HG02870 (cell line): ENCODE data around the gene CWC25.
A peak's percentile ranks its signal among the peaks of the same experiment; 100 is the strongest.

ENCODE experiments used
- ATAC-seq: cut with Tn5 transposase; IDR thresholded peaks from one replicate; pipeline ENCODE4 v1.9.1; 2021; ENCODE audit warnings: mild to moderate bottlenecking, moderate library complexity; ENCODE audit not compliant: unreplicated experiment

Gene CWC25

DNA sequence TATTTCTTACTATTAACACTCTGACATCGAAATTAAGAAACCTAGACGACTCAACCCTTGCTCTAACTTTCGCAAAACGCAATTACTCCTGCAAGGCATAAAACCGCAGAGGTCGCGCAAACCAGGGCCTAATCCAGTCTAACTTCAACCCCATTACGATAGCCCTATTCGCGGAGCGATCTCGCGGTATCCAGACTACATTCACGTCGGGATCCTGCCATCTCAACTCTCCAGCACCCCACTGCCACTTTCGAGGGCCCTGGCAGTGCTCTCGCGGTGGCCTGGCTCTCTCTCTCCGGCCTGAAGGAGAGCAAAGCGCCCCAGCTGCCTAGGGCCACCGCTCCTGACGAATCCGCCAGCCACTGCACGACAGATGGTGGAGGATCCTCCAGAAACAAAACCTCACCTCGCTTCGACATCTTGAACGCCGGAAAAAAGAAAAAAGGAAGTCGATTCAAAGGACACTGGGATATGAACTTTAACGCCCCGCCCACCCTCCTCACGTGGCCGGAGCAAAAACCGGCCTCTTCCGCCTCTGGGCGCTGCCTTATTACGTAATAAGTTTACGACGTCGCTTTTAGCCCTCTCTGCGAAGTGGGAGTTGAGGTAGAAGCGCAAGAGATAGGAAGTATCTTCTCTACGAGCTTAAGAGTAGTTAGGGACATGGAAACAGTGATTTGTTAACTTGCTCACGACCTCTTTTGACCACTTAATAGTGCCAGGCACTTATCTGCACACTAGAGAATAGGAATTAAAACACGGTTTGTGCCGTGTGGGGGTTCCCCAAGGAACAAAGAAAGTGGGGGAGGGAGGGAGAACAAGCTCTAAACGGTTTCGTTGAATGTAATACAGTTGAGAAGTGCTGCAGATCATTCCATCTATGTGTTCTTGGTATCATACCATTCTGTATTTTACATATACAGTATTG is 28.4 kb upstream of the CWC25 start, which contains the start of gene RPL23:
TSS of gene RPL23 (minus strand) at position 430 of the 928 bp plus-strand sequence. CDS start at position 419, 11 bp downstream.
- ATAC-seq, result peak; percentile 74

DNA sequence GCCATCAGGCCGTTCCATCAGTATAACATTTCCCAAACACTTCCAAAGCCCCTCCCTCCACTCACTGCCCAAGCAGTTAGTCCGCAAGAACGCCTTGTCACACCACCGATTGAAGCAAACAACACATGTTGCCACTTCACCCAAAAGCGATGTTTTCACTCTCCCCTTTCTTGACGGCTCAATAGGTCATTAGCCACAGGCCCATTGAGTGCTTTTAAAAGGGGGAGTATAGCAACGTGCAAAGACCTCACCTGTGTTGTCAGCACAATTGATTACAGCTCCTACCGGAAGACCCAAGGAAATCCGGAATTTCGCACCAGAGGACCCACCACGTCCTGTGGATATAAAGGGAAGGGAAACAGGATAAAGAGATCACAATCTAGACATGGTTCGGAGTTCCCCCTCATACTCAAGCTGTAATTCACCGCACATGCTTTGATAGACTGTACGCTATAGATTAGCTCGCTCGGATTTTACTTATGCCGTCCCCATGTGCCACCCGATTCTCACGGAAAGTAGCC is 27.7 kb upstream of the CWC25 start:
- no peak for ATAC-seq

DNA sequence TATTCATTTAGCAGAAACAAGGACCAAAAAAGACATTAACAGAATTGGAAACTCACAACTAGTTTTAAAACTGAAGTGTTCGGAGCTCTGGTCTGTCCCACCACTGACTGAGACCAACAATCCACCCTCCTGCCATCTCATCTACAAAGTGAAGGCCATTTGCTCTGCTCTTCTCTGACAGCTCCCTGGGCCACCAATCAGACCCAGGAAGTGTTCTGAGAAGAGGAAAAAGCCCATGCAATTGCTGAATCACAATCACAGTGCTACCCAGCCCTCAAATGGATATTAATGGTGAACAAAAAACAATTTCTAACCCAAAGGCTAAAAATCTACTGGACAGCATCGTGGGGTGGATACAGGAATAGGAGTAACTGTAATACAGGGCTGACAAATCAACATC is 26.3 kb upstream of the CWC25 start:
- no peak for ATAC-seq

DNA sequence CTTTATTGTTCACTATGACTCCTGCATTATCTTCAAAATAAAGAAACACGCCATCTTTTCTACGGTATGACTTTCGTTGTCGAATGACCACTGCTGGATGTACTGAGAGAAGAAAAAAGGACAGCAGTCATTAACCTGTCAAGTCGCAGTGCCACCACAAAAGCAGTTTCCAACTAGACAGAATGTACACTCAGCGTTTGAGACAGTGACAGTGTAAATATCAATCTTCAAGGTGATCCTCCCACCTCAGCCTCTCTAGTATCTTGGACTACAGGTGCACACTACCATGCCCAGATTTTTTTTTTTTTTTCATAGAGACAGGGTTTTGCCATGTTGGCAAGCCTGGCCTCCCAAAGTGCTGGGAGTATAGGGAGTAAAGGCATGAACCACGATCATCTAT is 25.3 kb upstream of the CWC25 start:
- no peak for ATAC-seq

DNA sequence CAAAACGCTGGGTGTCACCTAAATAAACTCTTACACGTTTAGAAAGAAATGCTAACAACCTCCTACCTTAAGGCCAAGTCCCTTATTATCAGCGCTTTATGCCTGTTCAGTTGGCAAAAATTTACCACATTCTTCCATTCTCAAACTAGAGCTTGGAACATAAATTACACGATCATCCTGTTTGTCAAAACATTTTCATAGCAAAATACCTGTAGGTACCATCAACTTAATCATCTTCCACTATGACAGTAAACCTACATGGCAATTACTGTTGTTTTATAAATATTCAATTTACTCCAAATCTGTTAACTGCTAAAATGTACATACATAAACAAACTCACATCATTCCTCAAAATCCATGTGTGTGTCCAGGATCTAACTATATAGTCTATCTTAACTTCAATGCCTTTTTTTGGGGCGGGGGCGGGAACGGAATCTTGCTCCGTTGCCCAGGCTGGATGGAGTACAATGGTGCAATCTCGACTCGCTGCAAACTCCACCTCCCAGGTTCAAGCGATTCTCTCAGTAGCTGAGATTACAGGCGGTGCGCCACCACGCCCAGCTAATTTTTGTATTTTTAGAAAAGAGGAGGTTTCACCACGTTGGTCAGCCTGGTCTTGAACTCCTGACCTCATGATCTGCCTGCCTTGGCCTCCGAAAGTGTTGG is 24.0 kb upstream of the CWC25 start:
- ATAC-seq, result no peak

DNA sequence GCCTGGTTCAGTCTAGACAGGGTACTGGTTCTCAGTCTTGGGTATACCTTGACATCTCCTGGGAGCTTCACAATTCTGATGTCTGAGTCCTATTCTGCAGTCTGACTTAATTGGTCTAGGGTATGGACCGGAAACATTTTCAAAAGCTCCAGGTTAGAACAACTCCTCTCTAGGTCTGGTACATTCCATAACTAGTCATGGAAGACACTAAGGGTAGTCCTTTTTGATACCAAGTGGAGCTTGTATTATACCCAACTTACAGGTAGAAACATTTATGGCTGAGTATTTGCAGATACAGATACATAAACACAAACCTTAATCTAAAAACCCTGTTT is 23.4 kb upstream of the CWC25 start:
- no peak for ATAC-seq

DNA sequence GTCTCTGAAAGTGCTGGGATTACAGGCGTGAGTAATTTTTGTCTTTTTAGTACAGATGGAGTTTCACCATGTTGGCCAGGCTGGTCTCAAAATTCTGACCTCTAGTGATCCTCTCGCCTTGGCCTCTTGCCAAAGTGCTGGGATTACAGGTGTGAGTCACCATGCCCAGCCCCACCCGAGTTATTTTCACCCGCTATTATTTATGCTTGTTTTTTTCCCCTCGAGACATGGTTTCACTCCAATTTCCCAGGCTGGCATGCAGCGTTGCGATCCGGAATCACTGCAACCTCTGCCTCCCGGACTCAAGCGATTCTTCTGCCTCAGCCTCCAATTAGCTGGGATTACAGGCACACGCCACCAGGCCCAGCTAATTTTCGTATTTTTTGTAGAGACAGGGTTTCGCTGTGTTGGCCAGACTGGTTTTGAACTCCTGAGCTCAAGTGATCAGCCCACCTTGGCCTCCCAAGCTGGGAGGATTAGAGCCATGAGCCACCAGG is 19.2 kb upstream of the CWC25 start:
- no peak for ATAC-seq

DNA sequence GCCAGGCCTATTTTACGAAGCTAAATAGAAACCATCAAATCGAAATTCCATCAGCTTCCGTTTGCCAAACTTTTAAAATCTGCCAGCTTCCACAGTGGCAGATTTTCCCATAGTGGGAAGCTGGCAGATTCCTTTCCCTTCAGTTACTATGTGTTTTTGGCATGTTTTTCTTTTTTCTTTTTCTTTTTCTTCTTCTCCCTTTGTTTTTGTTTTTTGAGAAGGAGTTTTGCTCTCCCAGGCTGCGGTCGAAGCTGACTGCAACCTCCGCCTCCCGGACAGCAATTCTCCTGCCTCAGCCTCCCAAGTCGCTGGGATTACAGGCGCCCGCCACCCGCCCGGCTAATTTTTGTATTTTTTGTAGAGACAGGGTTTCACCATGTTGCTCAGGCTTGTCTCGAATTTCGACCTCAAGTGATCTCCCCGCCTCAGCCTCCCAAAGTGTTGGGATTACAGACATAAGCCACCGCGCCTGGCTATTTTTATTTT is 684 bp upstream of the CWC25 start:
- no peak for ATAC-seq

DNA sequence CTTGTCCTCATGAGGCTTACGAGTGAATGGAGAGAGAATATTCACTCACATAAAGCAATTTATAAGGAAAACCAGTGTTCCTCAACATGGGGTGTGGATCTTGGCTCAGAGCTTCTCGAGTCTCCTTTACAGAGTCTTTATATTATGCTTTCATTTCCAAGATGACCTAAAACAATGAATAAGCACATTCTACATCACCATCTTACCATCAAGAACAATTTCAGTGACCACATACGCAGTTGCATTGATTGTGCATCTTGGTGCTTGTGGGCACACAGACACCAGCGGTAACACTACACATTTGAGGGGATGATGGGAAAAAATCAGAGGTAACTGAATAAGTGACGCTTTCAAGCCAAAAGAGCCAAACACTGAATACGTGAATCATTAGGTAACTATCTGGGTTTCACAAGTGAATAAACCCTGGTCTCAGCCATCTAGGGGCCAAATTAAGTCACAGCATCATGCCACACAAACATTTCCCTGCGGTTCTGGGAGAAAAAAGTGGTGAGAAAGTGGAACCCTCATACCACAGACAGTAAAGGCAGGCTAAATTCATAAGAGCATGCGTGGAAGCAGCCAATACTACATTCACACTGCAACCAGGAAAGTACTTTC is 9.4 kb downstream of the CWC25 start:
- no peak for ATAC-seq

DNA sequence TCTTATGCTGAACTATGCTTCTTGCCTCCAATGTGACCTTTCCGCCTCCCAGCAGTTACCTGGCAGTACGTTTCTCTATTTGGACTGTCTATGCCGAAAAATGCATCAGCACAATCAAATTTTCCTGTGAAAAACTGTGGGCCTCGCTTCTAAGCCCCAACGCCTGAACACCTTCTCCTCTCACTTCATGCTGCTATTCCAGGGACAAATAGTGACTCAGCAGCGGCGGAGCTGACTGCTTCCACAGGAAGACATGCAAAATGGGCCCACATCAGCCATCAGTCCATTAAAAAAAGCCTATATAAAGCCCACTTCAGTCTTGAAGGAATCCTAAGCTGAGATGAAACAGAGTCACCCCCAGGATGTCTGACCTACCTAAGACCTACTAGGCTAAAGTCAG is 15.3 kb downstream of the CWC25 start:
- ATAC-seq, result no peak

DNA sequence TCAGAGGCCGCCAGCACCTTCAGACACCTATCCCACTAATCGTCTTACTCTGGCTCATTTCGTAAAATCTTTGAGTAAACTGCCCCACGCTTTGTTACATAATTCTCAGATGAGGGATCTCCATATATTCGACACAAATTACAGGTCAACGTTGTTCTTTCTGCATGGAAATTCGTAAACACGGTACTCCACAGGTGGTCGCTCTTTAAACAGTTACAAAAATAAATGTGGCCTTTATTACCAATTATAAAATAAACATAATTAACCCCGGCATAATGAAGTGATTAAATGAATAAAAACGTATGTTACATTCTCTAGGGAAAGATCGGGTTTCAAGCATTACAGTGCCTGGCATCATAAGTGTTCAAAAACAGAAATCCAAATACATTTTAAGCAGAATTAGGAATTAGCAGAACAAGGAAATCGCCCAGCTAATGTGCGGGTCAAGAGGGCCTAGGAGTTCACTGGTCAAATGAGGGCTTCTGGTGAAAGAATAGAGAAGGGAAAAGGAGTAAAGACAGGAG is 24.8 kb downstream of the CWC25 start:
- ATAC-seq, result no peak

DNA sequence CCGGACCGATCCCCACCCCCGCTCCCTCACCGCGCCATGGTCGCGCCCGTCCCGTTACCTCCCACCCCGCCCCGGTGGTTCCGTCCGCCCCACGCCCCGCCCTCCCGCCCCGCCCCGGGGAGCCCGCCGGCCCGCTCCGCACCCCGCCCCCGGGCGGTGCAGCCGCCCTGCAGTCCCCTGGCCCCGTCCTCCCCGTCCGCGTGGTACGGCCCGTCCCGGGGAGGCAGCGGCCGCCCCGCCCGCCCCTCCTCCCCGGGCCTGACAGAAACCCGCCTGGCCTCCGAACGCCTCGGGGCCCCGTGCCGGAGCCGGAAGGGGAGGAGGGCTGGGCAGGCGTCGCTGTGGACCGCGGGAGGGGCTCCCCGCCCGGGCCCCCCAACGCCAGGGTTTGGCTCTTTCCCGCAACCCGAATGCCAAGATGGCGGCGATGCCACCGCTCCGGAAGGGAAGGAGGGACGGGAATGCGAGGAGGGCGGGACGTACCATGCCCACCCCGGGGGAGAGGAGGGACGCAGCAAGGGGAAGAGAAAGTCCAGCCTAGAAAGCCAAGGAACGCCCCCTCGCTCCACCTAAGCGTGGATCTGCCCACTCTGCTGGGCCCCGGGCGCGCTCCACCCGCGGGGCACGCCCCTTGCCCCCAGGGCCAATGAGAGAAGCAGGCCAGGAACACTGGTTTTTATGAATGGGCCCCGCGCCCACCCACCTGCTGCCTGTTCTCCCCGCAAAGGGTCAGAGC is 25.5 kb downstream of the CWC25 start, which contains the start of gene PIP4K2B:
TSS of gene PIP4K2B (minus strand) at position 56 of the 736 bp plus-strand sequence. CDS start 132 bp downstream, outside the sequence.
- peak; percentile 81 for ATAC-seq

DNA sequence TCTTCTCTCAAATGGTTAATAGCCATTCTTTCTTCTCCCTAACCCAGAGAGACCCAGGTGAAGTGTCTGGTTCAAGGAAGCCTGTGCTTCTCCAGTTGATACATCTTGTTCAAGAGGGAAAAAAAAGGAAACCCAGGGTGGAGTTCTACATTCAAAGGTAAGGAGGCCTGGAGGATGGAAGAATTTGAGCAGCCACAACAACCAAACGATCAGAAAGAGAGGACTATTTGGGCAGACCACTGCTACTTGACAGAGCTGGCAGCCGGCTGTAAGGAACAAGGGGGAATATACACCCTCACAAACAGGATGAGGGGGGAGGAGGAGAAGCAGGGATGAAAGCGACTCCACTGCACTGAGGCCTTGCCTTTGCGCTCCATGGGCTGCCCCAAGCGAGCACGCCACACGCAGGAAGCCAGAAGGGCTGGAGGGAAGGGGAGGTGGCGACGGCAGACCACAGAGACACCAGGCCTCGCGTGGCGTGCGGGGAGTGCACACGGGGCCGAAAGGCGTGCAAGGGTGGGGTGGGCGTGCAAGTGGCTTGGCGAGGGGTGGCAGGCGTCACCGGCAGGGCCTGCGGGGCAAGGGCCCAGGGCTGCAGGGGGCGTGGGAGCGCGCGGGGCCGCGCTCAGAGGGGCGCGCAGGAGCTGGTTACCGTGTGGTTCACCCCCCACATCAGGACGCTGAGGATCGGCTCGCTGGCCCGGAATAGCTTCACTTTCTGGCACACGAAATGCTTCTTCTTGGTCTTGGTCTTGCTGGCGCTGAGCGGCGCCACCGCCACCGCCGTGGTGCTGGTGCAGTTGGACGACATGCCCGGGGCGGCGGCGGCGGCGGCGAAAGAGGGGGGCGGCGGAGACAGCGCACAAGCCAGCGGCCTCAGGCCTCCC is 26.3 kb downstream of the CWC25 start:
- peak; percentile 18 for ATAC-seq

DNA sequence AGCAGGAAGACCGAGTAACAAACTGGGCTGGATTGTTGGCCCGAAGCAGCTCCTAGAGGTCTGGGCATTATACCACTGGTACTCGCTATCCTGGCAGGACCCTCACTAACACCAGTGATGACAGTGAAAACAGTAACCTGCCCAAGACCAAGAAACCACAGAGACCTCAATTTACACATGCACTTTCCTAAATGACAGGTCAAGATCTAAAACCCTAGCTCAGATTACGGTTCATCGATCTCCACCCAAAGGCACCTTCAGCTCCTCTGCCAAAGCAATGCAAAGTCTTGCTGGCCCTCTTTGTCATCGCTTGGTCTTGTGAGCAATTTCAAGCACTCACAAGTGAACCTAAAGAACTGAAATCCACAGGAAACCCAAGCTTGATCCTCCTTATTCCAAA is 27.3 kb downstream of the CWC25 start:
- no peak for ATAC-seq

DNA sequence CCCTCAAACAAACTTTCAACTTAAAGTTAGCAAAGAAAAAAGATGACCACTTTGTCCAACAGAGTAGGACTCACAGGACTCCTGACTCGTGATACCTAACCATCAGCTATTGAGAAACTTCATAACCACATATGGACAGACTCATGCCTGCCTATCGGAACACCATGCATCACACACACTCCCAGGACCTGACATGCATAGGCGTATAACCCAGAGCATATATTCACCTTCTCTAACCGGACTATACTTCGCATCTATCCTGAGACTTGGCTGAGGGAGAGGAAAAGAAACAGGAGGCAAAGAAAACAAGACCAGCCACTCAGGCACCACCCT is 28.0 kb downstream of the CWC25 start:
- no peak for ATAC-seq

DNA sequence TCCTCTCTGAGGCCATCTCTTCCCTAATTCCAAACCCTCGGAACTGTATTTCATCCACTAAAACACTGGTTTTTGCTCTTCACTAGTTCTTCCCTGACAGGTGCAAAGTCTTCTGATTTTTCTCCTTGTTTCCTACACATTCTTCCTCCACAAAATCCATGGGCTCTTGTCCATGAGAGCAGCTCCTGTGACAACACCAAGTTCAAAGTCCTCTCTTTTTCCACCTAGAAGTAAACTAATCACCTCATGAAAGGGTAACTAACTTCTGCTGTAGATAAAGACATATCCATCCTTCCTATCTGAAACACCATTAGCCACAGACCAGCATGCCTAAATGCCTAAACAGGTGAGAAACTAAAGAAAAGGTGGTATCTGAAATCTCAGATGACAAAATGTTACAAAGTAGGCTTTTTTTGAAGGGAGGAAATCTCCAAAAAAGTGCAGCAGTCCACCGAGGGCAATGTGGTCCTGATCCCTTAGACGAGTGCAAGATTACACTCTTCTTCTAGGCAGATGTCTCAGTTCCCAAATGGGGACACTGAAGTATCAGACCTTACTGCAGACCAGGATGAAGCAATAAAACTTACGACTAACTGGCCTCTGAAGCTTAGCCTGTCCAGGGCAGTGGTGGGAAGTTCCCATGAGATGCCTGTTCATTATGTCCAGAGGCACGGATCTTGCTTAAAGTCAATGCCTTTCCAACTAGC is 28.5 kb downstream of the CWC25 start:
- no peak for ATAC-seq

DNA sequence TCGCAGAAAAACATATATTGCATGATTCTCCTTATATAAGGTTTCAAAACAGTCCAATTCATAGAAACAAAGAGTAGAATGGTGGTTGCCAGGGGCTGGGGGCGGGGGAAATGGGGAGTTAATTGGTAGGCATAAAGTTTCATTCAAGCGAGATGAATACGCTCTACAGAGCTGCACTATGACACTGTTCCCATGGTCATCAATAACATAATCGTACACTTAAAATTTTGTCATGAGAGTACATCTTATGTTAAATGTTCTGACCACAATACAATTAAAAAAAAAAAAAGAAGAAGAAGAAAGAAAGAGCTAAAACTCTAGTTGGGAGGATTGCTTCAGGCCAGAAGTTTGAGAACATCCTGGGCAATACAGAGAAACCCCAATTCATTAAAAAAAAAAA is 30.9 kb downstream of the CWC25 start:
- ATAC-seq, result no peak

DNA sequence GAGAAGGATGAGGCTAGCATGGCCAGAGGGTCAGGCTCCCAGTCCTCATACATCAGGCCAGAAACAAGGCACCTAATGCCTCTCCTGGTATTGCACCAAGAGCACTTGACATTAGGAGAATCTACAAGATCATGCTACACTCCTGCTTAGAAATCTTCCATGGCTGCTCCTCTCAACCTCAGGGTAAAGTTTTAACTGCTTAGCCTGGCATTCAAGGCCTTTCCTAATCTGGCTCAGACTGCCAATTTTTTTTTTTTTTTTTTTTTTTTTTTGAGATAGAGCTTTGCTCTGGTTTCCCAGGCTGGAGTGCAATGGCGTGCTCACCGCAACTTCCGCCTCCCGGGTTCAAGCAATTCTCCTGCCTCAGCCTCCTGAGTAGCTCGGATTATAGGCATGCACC is 34.0 kb downstream of the CWC25 start:
- ATAC-seq, result no peak
